ENCODE measurements around the gene CAMK1G.
A peak's percentile ranks its signal among the peaks of the same experiment; 100 is the strongest.

DNA sequence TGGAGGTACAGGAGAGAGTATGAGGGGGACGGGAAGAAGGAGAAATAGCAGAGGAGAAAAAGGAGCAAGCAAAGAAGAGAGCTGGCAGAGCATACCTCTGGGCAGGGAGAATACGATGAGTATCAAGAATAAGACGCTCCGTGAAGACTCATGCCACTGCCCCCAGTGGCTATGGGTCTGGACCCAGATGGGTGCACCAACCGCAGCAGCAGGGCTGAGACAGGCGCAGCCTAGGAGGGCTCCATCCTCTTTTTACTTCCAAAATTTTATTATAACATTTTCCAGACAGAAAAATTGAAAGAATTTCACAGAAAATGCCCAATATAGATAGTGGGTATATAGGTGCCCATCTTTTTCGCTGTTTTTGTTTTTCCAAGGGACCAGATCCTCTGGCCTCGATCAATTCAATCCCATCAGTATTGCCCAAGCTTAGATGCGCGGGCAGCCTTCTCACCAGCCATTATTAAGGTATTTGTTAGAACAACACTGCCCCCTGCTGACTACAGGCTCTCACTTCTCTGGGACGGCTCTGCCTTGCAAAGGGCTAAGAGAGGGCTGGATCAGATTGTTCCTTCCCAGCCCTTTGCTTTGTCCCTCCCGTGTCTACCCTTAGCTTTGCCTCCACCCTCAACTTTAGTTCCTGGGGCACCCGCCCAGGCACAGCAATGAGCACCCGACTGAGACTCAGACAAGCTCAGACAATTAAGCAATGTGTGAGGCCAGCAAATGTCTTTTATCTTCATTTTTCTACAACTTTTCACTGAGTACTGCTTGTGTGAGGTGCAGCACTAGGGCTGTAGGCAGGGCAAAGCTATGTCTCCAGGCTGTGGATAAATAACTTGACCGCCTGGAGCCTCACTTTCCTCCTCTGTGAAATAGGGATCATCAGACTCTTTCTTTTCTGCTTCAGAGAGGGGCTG is 17.5 kb upstream of the CAMK1G start:
- TF ChIP-seq, protein P1, sequence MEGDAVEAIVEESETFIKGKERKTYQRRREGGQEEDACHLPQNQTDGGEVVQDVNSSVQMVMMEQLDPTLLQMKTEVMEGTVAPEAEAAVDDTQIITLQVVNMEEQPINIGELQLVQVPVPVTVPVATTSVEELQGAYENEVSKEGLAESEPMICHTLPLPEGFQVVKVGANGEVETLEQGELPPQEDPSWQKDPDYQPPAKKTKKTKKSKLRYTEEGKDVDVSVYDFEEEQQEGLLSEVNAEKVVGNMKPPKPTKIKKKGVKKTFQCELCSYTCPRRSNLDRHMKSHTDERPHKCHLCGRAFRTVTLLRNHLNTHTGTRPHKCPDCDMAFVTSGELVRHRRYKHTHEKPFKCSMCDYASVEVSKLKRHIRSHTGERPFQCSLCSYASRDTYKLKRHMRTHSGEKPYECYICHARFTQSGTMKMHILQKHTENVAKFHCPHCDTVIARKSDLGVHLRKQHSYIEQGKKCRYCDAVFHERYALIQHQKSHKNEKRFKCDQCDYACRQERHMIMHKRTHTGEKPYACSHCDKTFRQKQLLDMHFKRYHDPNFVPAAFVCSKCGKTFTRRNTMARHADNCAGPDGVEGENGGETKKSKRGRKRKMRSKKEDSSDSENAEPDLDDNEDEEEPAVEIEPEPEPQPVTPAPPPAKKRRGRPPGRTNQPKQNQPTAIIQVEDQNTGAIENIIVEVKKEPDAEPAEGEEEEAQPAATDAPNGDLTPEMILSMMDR (IDR thresholded peaks at IDR 0.05; ENCODE audit: insufficient read depth, low read length): peak; percentile 74
- TF ChIP-seq POLR2AphosphoS5 (IDR thresholded peaks at IDR 0.05; ENCODE audit: low read depth): no peak
- TF ChIP-seq, protein P2, sequence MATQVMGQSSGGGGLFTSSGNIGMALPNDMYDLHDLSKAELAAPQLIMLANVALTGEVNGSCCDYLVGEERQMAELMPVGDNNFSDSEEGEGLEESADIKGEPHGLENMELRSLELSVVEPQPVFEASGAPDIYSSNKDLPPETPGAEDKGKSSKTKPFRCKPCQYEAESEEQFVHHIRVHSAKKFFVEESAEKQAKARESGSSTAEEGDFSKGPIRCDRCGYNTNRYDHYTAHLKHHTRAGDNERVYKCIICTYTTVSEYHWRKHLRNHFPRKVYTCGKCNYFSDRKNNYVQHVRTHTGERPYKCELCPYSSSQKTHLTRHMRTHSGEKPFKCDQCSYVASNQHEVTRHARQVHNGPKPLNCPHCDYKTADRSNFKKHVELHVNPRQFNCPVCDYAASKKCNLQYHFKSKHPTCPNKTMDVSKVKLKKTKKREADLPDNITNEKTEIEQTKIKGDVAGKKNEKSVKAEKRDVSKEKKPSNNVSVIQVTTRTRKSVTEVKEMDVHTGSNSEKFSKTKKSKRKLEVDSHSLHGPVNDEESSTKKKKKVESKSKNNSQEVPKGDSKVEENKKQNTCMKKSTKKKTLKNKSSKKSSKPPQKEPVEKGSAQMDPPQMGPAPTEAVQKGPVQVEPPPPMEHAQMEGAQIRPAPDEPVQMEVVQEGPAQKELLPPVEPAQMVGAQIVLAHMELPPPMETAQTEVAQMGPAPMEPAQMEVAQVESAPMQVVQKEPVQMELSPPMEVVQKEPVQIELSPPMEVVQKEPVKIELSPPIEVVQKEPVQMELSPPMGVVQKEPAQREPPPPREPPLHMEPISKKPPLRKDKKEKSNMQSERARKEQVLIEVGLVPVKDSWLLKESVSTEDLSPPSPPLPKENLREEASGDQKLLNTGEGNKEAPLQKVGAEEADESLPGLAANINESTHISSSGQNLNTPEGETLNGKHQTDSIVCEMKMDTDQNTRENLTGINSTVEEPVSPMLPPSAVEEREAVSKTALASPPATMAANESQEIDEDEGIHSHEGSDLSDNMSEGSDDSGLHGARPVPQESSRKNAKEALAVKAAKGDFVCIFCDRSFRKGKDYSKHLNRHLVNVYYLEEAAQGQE (IDR thresholded peaks at IDR 0.05; ENCODE audit: insufficient replicate concordance, low read depth): no peak
- no peak for TF ChIP-seq GABPA (IDR thresholded peaks at IDR 0.05; ENCODE audit: low read depth)
- TF ChIP-seq SPI1 (IDR thresholded peaks at IDR 0.05; ENCODE audit: borderline replicate concordance, low read depth): no peak

Measured in HL-60 (cell line).